HFFc6 (cell line): ENCODE data around the gene MS4A18. TPM values are rescaled to one million over a fixed set of nuclear protein-coding genes. Genes with fewer than 3 reads are reported as not detected.
"Not testable (repeated sequence)": the region's sequence is repeated elsewhere in the genome, so short reads cannot be mapped to it uniquely, and the experiment has no call there.

Experiments
- DNase-seq: peaks from one replicate; pipeline ENCODE4 v3.0.0-alpha.2; 2018
- H3K27ac Mint-ChIP-seq: 2 replicates; pipeline ENCODE4 v1.8.0; 2020; ENCODE audit warnings: mild to moderate bottlenecking, mixed read lengths
- H3K27me3 Mint-ChIP-seq: 2 replicates; pipeline ENCODE4 v1.8.0; 2021; ENCODE audit warnings: mild to moderate bottlenecking, moderate library complexity, mixed read lengths; ENCODE audit not compliant: insufficient read depth
- H3K36me3 Mint-ChIP-seq: 2 replicates; pipeline ENCODE4 v1.8.0; 2021; ENCODE audit warnings: low read depth, mixed read lengths
- H3K4me1 Mint-ChIP-seq: 2 replicates; pipeline ENCODE4 v1.8.0; 2020; ENCODE audit warnings: low read depth, mixed read lengths
- H3K4me3 Mint-ChIP-seq: 2 replicates; pipeline ENCODE4 v1.8.0; 2020; ENCODE audit warnings: mild to moderate bottlenecking, moderate library complexity, mixed read lengths
- H3K9me3 Mint-ChIP-seq: 2 replicates; pipeline ENCODE4 v1.8.0; 2020; ENCODE audit warnings: mild to moderate bottlenecking, mixed read lengths
- CTCF ChIP-seq: fragments of 200-600 bp; sonication (generic); IDR thresholded peaks from 2 replicates; pipeline ENCODE4 v1.5.0; 2021; ENCODE audit warnings: antibody characterized with exemption, mild to moderate bottlenecking
- total RNA-seq, 6 experiments: library from RNA; stranded (reverse); fragmentation: NEBNext Ultra II Directional; extraction: Animal tissue kit (Norgen Biotek cat#: 25700); gene quantifications; 2 replicates in 1 of 6; 3 replicates in 5 of 6; pipeline ENCODE4 v1.2.3, GENCODE V29; 2021

The MS4A18 gene
- total RNA-seq, 6 experiments from 2014 or later: not detected

GRCh38 chr11:60705895-60706294 lies 18.6 kb upstream of the MS4A18 start:
- H3K27ac Mint-ChIP-seq: no peak overlapping the region
- no peaks in the 10 kb centered on the region; the same call in 1 of the 2 replicates for H3K9me3 Mint-ChIP-seq
- DNase-seq: no peak
- H3K27me3 Mint-ChIP-seq: peaks cover 3% of the 10 kb centered on the region
- H3K36me3 Mint-ChIP-seq: no peaks in the 10 kb centered on the region
- TF ChIP-seq CTCF: no peak
- no peak overlapping the region for H3K4me3 Mint-ChIP-seq
- no peaks in the 10 kb centered on the region for H3K4me1 Mint-ChIP-seq

GRCh38 chr11:60706931-60707330 lies 17.6 kb upstream of the MS4A18 start:
- no peak for DNase-seq
- H3K9me3 Mint-ChIP-seq: no peaks in the 10 kb centered on the region; the same call in 1 of the 2 replicates
- H3K27ac Mint-ChIP-seq: no peak overlapping the region
- H3K27me3 Mint-ChIP-seq: peaks cover 3% of the 10 kb centered on the region
- TF ChIP-seq CTCF: no peak
- H3K4me1 Mint-ChIP-seq: no peaks in the 10 kb centered on the region
- H3K4me3 Mint-ChIP-seq: no peak overlapping the region
- no peaks in the 10 kb centered on the region for H3K36me3 Mint-ChIP-seq

GRCh38 chr11:60710482-60710881 lies 14.0 kb upstream of the MS4A18 start:
- Mint-ChIP-seq H3K4me1 (no peaks in the 10 kb centered on the region), H3K4me3 (no peak overlapping the region), H3K27me3 (peaks cover 5% of the 10 kb centered on the region), H3K9me3 (no peaks in the 10 kb centered on the region), H3K27ac (no peak overlapping the region), H3K36me3 (no peaks in the 10 kb centered on the region)
- peak; percentile 50 for TF ChIP-seq CTCF
- DNase-seq: peak; percentile 2

GRCh38 chr11:60711276-60711675 lies 13.2 kb upstream of the MS4A18 start:
- no peaks in the 10 kb centered on the region for H3K9me3 Mint-ChIP-seq
- no peak overlapping the region for H3K27ac Mint-ChIP-seq
- peaks cover 4% of the 10 kb centered on the region for H3K27me3 Mint-ChIP-seq
- H3K4me3 Mint-ChIP-seq: no peak overlapping the region
- H3K36me3 Mint-ChIP-seq: no peaks in the 10 kb centered on the region
- TF ChIP-seq CTCF: no peak
- H3K4me1 Mint-ChIP-seq: no peaks in the 10 kb centered on the region
- DNase-seq: no peak

GRCh38 chr11:60713423-60713822 lies 11.1 kb upstream of the MS4A18 start:
- DNase-seq, H3K4me3 Mint-ChIP-seq, H3K9me3 Mint-ChIP-seq, H3K4me1 Mint-ChIP-seq, H3K27me3 Mint-ChIP-seq, H3K27ac Mint-ChIP-seq, H3K36me3 Mint-ChIP-seq: not testable (repeated sequence)

GRCh38 chr11:60717956-60718355 lies 6.6 kb upstream of the MS4A18 start:
- H3K9me3 Mint-ChIP-seq: no peaks in the 10 kb centered on the region; the same call in 1 of the 2 replicates
- H3K36me3 Mint-ChIP-seq: no peaks in the 10 kb centered on the region
- no peak for DNase-seq
- H3K27ac Mint-ChIP-seq: no peak overlapping the region
- no peak overlapping the region for H3K4me3 Mint-ChIP-seq
- no peak for TF ChIP-seq CTCF
- H3K4me1 Mint-ChIP-seq: no peaks in the 10 kb centered on the region
- peaks cover 3% of the 10 kb centered on the region for H3K27me3 Mint-ChIP-seq
